ENCODE data around the gene LYPD1. TPM values are rescaled to one million over a fixed set of nuclear protein-coding genes. Genes with fewer than 3 reads are reported as not detected.

The LYPD1 gene
- polyA plus RNA-seq, 3 donors from 2014 or later, result not detected

- H3K9me3 Mint-ChIP-seq, result peaks cover 2 to 19% (median 7%) of the 10 kb centered on the region in 6 donors
- no peak for DNase-seq
- H3K36me3 Mint-ChIP-seq, result peaks cover 0 to 4% (median 0%) of the 10 kb centered on the region in 3 donors
- H3K4me3 Mint-ChIP-seq, result no peak overlapping the region
- H3K4me1 Mint-ChIP-seq, result no peaks in the 10 kb centered on the region
- H3K27me3 Mint-ChIP-seq (ENCODE audit: low read depth in 3 of 3), result peaks cover 0 to 1% (median 0%) of the 10 kb centered on the region in 3 donors
- no peak overlapping the region for H3K27ac Mint-ChIP-seq
Observed at GRCh38 chr2:132633635-132634034, 36.4 kb downstream of the LYPD1 start.

- Mint-ChIP-seq H3K27ac (no peak overlapping the region), H3K4me1 (no peaks in the 10 kb centered on the region), H3K36me3 (peaks cover 0 to 4% (median 0%) of the 10 kb centered on the region in 3 donors), H3K27me3 (ENCODE audit: low read depth in 3 of 3) (peaks cover 0 to 2% (median 1%) of the 10 kb centered on the region in 3 donors), H3K4me3 (no peak overlapping the region), H3K9me3 (peaks cover 2 to 19% (median 8%) of the 10 kb centered on the region in 6 donors)
- no peak for DNase-seq
Observed at GRCh38 chr2:132632000-132632649, 37.9 kb downstream of the LYPD1 start.

GRCh38 chr2:132627536-132627935, 42.5 kb downstream of the LYPD1 start:
- no peaks in the 10 kb centered on the region for H3K4me1 Mint-ChIP-seq
- H3K9me3 Mint-ChIP-seq, result peaks cover 0 to 18% (median 4%) of the 10 kb centered on the region in 6 donors
- H3K36me3 Mint-ChIP-seq, result peaks cover 0 to 3% (median 0%) of the 10 kb centered on the region in 3 donors
- H3K4me3 Mint-ChIP-seq, result no peak overlapping the region
- no peak for DNase-seq
- H3K27ac Mint-ChIP-seq, result no peak overlapping the region
- peaks cover 0 to 2% (median 1%) of the 10 kb centered on the region in 3 donors for H3K27me3 Mint-ChIP-seq (ENCODE audit: low read depth in 3 of 3)

- DNase-seq, result no peak
- H3K4me1 Mint-ChIP-seq, result no peaks in the 10 kb centered on the region
- H3K9me3 Mint-ChIP-seq, result peaks cover 0 to 8% (median 4%) of the 10 kb centered on the region in 6 donors
- H3K27me3 Mint-ChIP-seq (ENCODE audit: low read depth in 3 of 3), result peaks cover 0 to 2% (median 0%) of the 10 kb centered on the region in 3 donors
- no peak overlapping the region for H3K4me3 Mint-ChIP-seq
- H3K36me3 Mint-ChIP-seq, result peaks cover 0 to 3% (median 0%) of the 10 kb centered on the region in 3 donors
- H3K27ac Mint-ChIP-seq, result no peak overlapping the region
Observed at GRCh38 chr2:132623096-132623839, 46.7 kb downstream of the LYPD1 start.

GRCh38 chr2:132621131-132621875, 48.7 kb downstream of the LYPD1 start:
- Mint-ChIP-seq H3K36me3 (peaks cover 0 to 3% (median 0%) of the 10 kb centered on the region in 3 donors), H3K4me3 (no peak overlapping the region), H3K4me1 (no peaks in the 10 kb centered on the region), H3K27me3 (ENCODE audit: low read depth in 3 of 3) (peaks cover 0 to under 1% (median 0%) of the 10 kb centered on the region in 3 donors), H3K9me3 (peaks cover 0 to 23% (median 5%) of the 10 kb centered on the region in 6 donors), H3K27ac (no peak overlapping the region)
- DNase-seq, result no peak

- H3K27me3 Mint-ChIP-seq (ENCODE audit: low read depth in 3 of 3), result peaks cover 0 to 3% (median 0%) of the 10 kb centered on the region in 3 donors
- H3K4me3 Mint-ChIP-seq, result no peak overlapping the region
- H3K36me3 Mint-ChIP-seq, result peaks cover 0 to 2% (median 0%) of the 10 kb centered on the region in 3 donors
- H3K4me1 Mint-ChIP-seq, result no peaks in the 10 kb centered on the region
- H3K9me3 Mint-ChIP-seq, result peaks cover 0 to 18% (median 7%) of the 10 kb centered on the region in 6 donors
- no peak for DNase-seq
- no peak overlapping the region for H3K27ac Mint-ChIP-seq
Observed at GRCh38 chr2:132620115-132620514, 49.9 kb downstream of the LYPD1 start.

- no peak for DNase-seq
- H3K27ac Mint-ChIP-seq, result no peak overlapping the region
- no peak overlapping the region for H3K4me3 Mint-ChIP-seq
- no peaks in the 10 kb centered on the region for H3K36me3 Mint-ChIP-seq
- peaks cover 0 to 16% (median 4%) of the 10 kb centered on the region in 6 donors for H3K9me3 Mint-ChIP-seq
- peaks cover 0 to 3% (median 0%) of the 10 kb centered on the region in 3 donors for H3K27me3 Mint-ChIP-seq (ENCODE audit: low read depth in 3 of 3)
- H3K4me1 Mint-ChIP-seq, result no peaks in the 10 kb centered on the region
Observed at GRCh38 chr2:132618734-132619133, 51.3 kb downstream of the LYPD1 start.

- no peak overlapping the region for H3K27ac Mint-ChIP-seq
- no peaks in the 10 kb centered on the region for H3K36me3 Mint-ChIP-seq
- H3K4me1 Mint-ChIP-seq, result no peaks in the 10 kb centered on the region
- peaks cover 0 to 3% (median 0%) of the 10 kb centered on the region in 3 donors for H3K27me3 Mint-ChIP-seq (ENCODE audit: low read depth in 3 of 3)
- H3K4me3 Mint-ChIP-seq, result no peak overlapping the region
- no peak for DNase-seq
- H3K9me3 Mint-ChIP-seq, result peaks cover 0 to 16% (median 4%) of the 10 kb centered on the region in 6 donors
Observed at GRCh38 chr2:132617989-132618388, 52.0 kb downstream of the LYPD1 start.

- Mint-ChIP-seq H3K4me3 (no peak overlapping the region), H3K27ac (no peak overlapping the region), H3K9me3 (peaks cover 0 to 16% (median 4%) of the 10 kb centered on the region in 6 donors), H3K27me3 (ENCODE audit: low read depth in 3 of 3) (peaks cover 0 to 3% (median 0%) of the 10 kb centered on the region in 3 donors), H3K4me1 (no peaks in the 10 kb centered on the region), H3K36me3 (no peaks in the 10 kb centered on the region)
- no peak for DNase-seq
Observed at GRCh38 chr2:132615329-132616085, 54.5 kb downstream of the LYPD1 start.

GRCh38 chr2:132611719-132612118, 58.3 kb downstream of the LYPD1 start:
- no peak overlapping the region for H3K4me3 Mint-ChIP-seq
- H3K27ac Mint-ChIP-seq, result no peak overlapping the region
- peaks cover 0 to 5% (median 2%) of the 10 kb centered on the region in 6 donors for H3K9me3 Mint-ChIP-seq
- no peak for DNase-seq
- H3K27me3 Mint-ChIP-seq (ENCODE audit: low read depth in 3 of 3), result peaks cover 0 to 3% (median 0%) of the 10 kb centered on the region in 3 donors
- no peaks in the 10 kb centered on the region for H3K4me1 Mint-ChIP-seq
- no peaks in the 10 kb centered on the region for H3K36me3 Mint-ChIP-seq

- H3K27ac Mint-ChIP-seq, result no peak overlapping the region
- H3K9me3 Mint-ChIP-seq, result peaks cover 0 to 11% (median 3%) of the 10 kb centered on the region in 6 donors
- H3K36me3 Mint-ChIP-seq, result peaks cover 0 to 3% (median 0%) of the 10 kb centered on the region in 3 donors
- H3K27me3 Mint-ChIP-seq (ENCODE audit: low read depth in 3 of 3), result no peaks in the 10 kb centered on the region
- H3K4me1 Mint-ChIP-seq, result no peaks in the 10 kb centered on the region
- no peak overlapping the region for H3K4me3 Mint-ChIP-seq
- DNase-seq, result no peak
Observed at GRCh38 chr2:132609101-132609890, 60.7 kb downstream of the LYPD1 start.

- Mint-ChIP-seq H3K36me3 (peaks cover 0 to 3% (median 0%) of the 10 kb centered on the region in 3 donors), H3K27me3 (ENCODE audit: low read depth in 3 of 3) (no peaks in the 10 kb centered on the region), H3K9me3 (peaks cover 0 to 11% (median 3%) of the 10 kb centered on the region in 6 donors), H3K27ac (no peak overlapping the region), H3K4me3 (no peak overlapping the region), H3K4me1 (no peaks in the 10 kb centered on the region)
- DNase-seq, result no peak
Observed at GRCh38 chr2:132608311-132608710, 61.7 kb downstream of the LYPD1 start.
